Parathyroid adenoma (tissue), 2 donors: ENCODE data around the gene SORCS2.
"Not testable (repeated sequence)": the region's sequence is repeated elsewhere in the genome, so short reads cannot be mapped to it uniquely, and the experiment has no call there.

Experiments used
- H2AFZ ChIP-seq: fragments of 300-600 bp; sonication (generic); one replicate; pipeline ENCODE4 v1.7.0; 2017; ENCODE audit warnings: antibody characterized with exemption, mild to moderate bottlenecking
- H3K27ac ChIP-seq: fragments of 300-600 bp; sonication (generic); one replicate; pipeline ENCODE4 v1.7.0; 2017
- H3K27me3 ChIP-seq: fragments of 300-600 bp; sonication (generic); one replicate; pipeline ENCODE4 v1.7.0; 2017; ENCODE audit warnings: low read length; ENCODE audit not compliant: control insufficient read depth, insufficient read depth
- H3K36me3 ChIP-seq: fragments of 300-600 bp; sonication (generic); one replicate; pipeline ENCODE4 v1.7.0; 2017; ENCODE audit warnings: low read length; ENCODE audit not compliant: control insufficient read depth, insufficient read depth
- H3K4me1 ChIP-seq: fragments of 300-600 bp; sonication (generic); one replicate; pipeline ENCODE4 v1.7.0; 2017; ENCODE audit warnings: control low read depth
- H3K4me2 ChIP-seq: fragments of 300-600 bp; sonication (generic); one replicate; pipeline ENCODE4 v1.7.0; 2017; ENCODE audit warnings: low read length
- H3K4me3 ChIP-seq: fragments of 300-600 bp; sonication (generic); one replicate; pipeline ENCODE4 v1.7.0; 2017; ENCODE audit warnings: low read depth, low read length
- H3K79me2 ChIP-seq: fragments of 300-600 bp; sonication (generic); one replicate; pipeline ENCODE4 v1.7.0; 2017; ENCODE audit warnings: control low read depth
- H3K9ac ChIP-seq: fragments of 300-600 bp; sonication (generic); one replicate; pipeline ENCODE4 v1.7.0; 2017; ENCODE audit warnings: mild to moderate bottlenecking
- H3K9me3 ChIP-seq: fragments of 300-600 bp; sonication (generic); one replicate; pipeline ENCODE4 v1.7.0; 2017; ENCODE audit warnings: low read length; ENCODE audit not compliant: control insufficient read depth
- CTCF ChIP-seq: fragments of 300-600 bp; sonication (generic); IDR thresholded peaks from one replicate; pipeline ENCODE4 v1.7.0; 2017; ENCODE audit warnings: antibody characterized with exemption, mild to moderate bottlenecking
- donor health status: primary hyperparathyroidism.

SORCS2 gene

GRCh38 chr4:7159923-7160322 is 32.4 kb upstream of the SORCS2 start:
- Histone ChIP-seq H3K27ac (no peak overlapping the region), H3K4me1 (no peaks in the 10 kb centered on the region), H3K4me2 (no peak overlapping the region), H3K9ac (no peak overlapping the region), H3K9me3 (no peaks in the 10 kb centered on the region), H3K27me3 (no peaks in the 10 kb centered on the region), H2AFZ (no peak overlapping the region), H3K79me2 (no peaks in the 10 kb centered on the region), H3K4me3 (no peak overlapping the region), H3K36me3 (no peaks in the 10 kb centered on the region)
- TF ChIP-seq CTCF: no peak

GRCh38 chr4:7160439-7160838 is 31.9 kb upstream of the SORCS2 start:
- Histone ChIP-seq H3K27me3 (no peaks in the 10 kb centered on the region), H3K9me3 (no peaks in the 10 kb centered on the region), H3K79me2 (no peaks in the 10 kb centered on the region), H3K4me2 (no peak overlapping the region), H3K27ac (no peak overlapping the region), H3K4me1 (no peaks in the 10 kb centered on the region), H3K9ac (no peak overlapping the region), H2AFZ (no peak overlapping the region), H3K4me3 (no peak overlapping the region), H3K36me3 (no peaks in the 10 kb centered on the region)
- TF ChIP-seq CTCF: no peak

- no peak overlapping the region for H3K9ac ChIP-seq
- H3K9me3 ChIP-seq: no peaks in the 10 kb centered on the region
- no peaks in the 10 kb centered on the region for H3K79me2 ChIP-seq
- H3K27ac ChIP-seq: no peak overlapping the region
- no peaks in the 10 kb centered on the region for H3K4me1 ChIP-seq
- TF ChIP-seq CTCF: no peak
- no peak overlapping the region for H3K4me2 ChIP-seq
- H3K4me3 ChIP-seq: no peak overlapping the region
- no peaks in the 10 kb centered on the region for H3K27me3 ChIP-seq
- no peak overlapping the region for H2AFZ ChIP-seq
- H3K36me3 ChIP-seq: no peaks in the 10 kb centered on the region
These were observed 31.3 kb upstream of the SORCS2 start for GRCh38 chr4:7160951-7161440.

GRCh38 chr4:7161721-7162214 is 30.6 kb upstream of the SORCS2 start:
- H3K36me3 ChIP-seq: no peaks in the 10 kb centered on the region
- H3K79me2 ChIP-seq: no peaks in the 10 kb centered on the region
- H3K27me3 ChIP-seq: no peaks in the 10 kb centered on the region
- H2AFZ ChIP-seq: no peak overlapping the region
- H3K4me3 ChIP-seq: no peak overlapping the region
- no peak for TF ChIP-seq CTCF
- no peak overlapping the region for H3K27ac ChIP-seq
- no peaks in the 10 kb centered on the region for H3K4me1 ChIP-seq
- H3K9me3 ChIP-seq: no peaks in the 10 kb centered on the region
- H3K9ac ChIP-seq: no peak overlapping the region
- no peak overlapping the region for H3K4me2 ChIP-seq

GRCh38 chr4:7165056-7165873 is 27.1 kb upstream of the SORCS2 start:
- H3K36me3 ChIP-seq: not testable (repeated sequence)

More at GRCh38 chr4:7165056-7165873, 27.1 kb upstream of the SORCS2 start:
- not testable (repeated sequence) for H3K9ac ChIP-seq, H3K79me2 ChIP-seq, H3K4me3 ChIP-seq, H3K27me3 ChIP-seq, H2AFZ ChIP-seq, H3K4me2 ChIP-seq, H3K9me3 ChIP-seq, H3K4me1 ChIP-seq, H3K27ac ChIP-seq
